HL-60 (cell line): ENCODE results near the gene DNAI7.

Experiments
- DNase-seq, 2 experiments: peaks; one replicate each; pipeline ENCODE4 v3.0.0-alpha.2; 2010 to 2020; ENCODE audit warnings: low read depth in 1 of 2, low spot score in 1 of 2
- H3K27ac ChIP-seq: fragments of 250-450 bp; sonication (Bioruptor Pico); replicated peaks from 2 replicates; pipeline ENCODE4 v1.5.1; 2020; ENCODE audit warnings: mild to moderate bottlenecking, moderate library complexity
- H3K27me3 ChIP-seq: fragments of 250-450 bp; sonication (Bioruptor Pico); 2 replicates; pipeline ENCODE4 v1.5.1; 2021; ENCODE audit warnings: mild to moderate bottlenecking, moderate library complexity; ENCODE audit not compliant: insufficient read depth, poor library complexity, severe bottlenecking
- H3K4me3 ChIP-seq: replicated peaks from 2 replicates; pipeline ENCODE4 v1.5.1; 2011; ENCODE audit warnings: mild to moderate bottlenecking, control low read depth, low read length; ENCODE audit not compliant: insufficient read depth
- CTCF ChIP-seq: IDR thresholded peaks from one replicate; pipeline ENCODE4 v1.5.1; 2011; ENCODE audit warnings: low read length, control low read depth, inconsistent platforms; ENCODE audit not compliant: insufficient read depth
- GABPA ChIP-seq: IDR thresholded peaks from 2 replicates; pipeline ENCODE4 v1.6.1; 2012; ENCODE audit warnings: low read depth
- POLR2AphosphoS5 ChIP-seq: IDR thresholded peaks from 2 replicates; pipeline ENCODE4 v1.6.1; 2012; ENCODE audit warnings: low read depth
- SPI1 ChIP-seq: IDR thresholded peaks from 2 replicates; pipeline ENCODE4 v1.6.1; 2012; ENCODE audit warnings: low read depth, mild to moderate bottlenecking, borderline replicate concordance
- TF ChIP-seq, protein P1 (sequence below): IDR thresholded peaks from 2 replicates; pipeline ENCODE4 v1.6.1; 2012; ENCODE audit warnings: low read depth; ENCODE audit not compliant: insufficient replicate concordance

Gene DNAI7

DNA sequence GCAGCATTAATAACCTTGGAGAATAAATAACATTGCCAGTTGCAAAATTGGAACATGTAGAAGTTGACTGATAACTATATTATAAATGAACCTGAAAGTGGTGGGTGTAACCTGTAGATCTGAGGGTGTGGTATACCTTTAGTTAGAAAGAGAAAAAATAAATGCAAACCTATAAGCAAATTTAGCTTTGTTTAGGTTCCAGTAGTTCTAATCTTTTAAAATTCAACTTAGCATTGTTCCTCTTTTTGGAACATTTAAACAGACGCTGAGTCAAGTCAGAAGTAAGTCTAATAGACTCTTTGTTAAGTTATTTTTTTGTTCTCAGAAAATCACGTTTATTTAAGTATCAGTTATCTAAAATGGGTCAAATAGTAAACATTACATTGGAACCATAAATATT, 120.0 kb downstream of the DNAI7 start:
- H3K27ac ChIP-seq: no peak overlapping the region
- DNase-seq: no peak
- no peak for TF ChIP-seq GABPA
- no peak for TF ChIP-seq POLR2AphosphoS5
- no peak for TF ChIP-seq SPI1
- TF ChIP-seq, protein P1, sequence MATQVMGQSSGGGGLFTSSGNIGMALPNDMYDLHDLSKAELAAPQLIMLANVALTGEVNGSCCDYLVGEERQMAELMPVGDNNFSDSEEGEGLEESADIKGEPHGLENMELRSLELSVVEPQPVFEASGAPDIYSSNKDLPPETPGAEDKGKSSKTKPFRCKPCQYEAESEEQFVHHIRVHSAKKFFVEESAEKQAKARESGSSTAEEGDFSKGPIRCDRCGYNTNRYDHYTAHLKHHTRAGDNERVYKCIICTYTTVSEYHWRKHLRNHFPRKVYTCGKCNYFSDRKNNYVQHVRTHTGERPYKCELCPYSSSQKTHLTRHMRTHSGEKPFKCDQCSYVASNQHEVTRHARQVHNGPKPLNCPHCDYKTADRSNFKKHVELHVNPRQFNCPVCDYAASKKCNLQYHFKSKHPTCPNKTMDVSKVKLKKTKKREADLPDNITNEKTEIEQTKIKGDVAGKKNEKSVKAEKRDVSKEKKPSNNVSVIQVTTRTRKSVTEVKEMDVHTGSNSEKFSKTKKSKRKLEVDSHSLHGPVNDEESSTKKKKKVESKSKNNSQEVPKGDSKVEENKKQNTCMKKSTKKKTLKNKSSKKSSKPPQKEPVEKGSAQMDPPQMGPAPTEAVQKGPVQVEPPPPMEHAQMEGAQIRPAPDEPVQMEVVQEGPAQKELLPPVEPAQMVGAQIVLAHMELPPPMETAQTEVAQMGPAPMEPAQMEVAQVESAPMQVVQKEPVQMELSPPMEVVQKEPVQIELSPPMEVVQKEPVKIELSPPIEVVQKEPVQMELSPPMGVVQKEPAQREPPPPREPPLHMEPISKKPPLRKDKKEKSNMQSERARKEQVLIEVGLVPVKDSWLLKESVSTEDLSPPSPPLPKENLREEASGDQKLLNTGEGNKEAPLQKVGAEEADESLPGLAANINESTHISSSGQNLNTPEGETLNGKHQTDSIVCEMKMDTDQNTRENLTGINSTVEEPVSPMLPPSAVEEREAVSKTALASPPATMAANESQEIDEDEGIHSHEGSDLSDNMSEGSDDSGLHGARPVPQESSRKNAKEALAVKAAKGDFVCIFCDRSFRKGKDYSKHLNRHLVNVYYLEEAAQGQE: no peak
- TF ChIP-seq CTCF: no peak
- H3K4me3 ChIP-seq: no peak overlapping the region
- no peaks in the 10 kb centered on the region for H3K27me3 ChIP-seq

DNA sequence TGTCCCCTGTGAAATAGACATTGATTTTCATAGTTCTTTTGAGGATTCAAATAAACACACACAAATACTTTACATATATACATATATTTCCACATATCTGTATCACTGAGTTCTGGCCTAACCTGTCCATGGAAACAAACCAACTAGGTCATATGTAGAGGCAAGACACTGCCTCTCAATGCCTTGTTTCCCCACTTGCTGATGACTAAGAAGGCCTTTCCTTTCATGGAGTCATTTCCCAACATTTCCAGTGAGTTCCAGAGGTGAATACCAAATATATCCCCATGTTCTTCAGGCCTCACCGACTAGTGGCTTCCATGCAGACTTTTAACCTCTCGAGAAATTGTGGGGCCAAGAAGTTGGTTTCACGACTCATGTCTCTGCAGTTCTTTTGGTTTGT, 120.8 kb downstream of the DNAI7 start:
- no peaks in the 10 kb centered on the region for H3K27me3 ChIP-seq
- no peak for TF ChIP-seq SPI1
- no peak for TF ChIP-seq POLR2AphosphoS5
- TF ChIP-seq, protein P1: no peak
- no peak for TF ChIP-seq GABPA
- TF ChIP-seq CTCF: no peak

GRCh38 chr12:25072906-25073650, 121.9 kb downstream of the DNAI7 start:
- TF ChIP-seq POLR2AphosphoS5 (no peak), SPI1 (peak; percentile 47; the same call in 1 of the 2 replicates)
- Histone ChIP-seq H3K27ac (no peak overlapping the region), H3K27me3 (no peaks in the 10 kb centered on the region), H3K4me3 (no peak overlapping the region)
- peak in 1 of 2 experiments; percentile 5 for DNase-seq

More for the DNA sequence above, 120.8 kb downstream of the DNAI7 start:
- no peak for DNase-seq
- H3K27ac ChIP-seq: no peak overlapping the region
- no peak overlapping the region for H3K4me3 ChIP-seq

- Histone ChIP-seq H3K27ac (no peak overlapping the region), H3K4me3 (no peak overlapping the region), H3K27me3 (no peaks in the 10 kb centered on the region)
- no peak for TF ChIP-seq SPI1
- no peak for TF ChIP-seq GABPA
- TF ChIP-seq, protein P1: no peak
- TF ChIP-seq CTCF: no peak
- TF ChIP-seq POLR2AphosphoS5: no peak
- DNase-seq: no peak
Observed at GRCh38 chr12:25071366-25071765, 123.6 kb downstream of the DNAI7 start.
